SKM-1 (cell line): ENCODE measurements around the gene IGSF9.

Experiments
- DNase-seq: peaks from one replicate; lab custom pipeline; 2025; ENCODE audit not compliant: unreplicated experiment; lab: John Stamatoyannopoulos, UW

The IGSF9 gene

GRCh38 chr1:159973350-159973940 is 28.0 kb upstream of the IGSF9 start:
- no peak for DNase-seq

GRCh38 chr1:159972443-159973205 is 27.2 kb upstream of the IGSF9 start:
- no peak for DNase-seq

DNA sequence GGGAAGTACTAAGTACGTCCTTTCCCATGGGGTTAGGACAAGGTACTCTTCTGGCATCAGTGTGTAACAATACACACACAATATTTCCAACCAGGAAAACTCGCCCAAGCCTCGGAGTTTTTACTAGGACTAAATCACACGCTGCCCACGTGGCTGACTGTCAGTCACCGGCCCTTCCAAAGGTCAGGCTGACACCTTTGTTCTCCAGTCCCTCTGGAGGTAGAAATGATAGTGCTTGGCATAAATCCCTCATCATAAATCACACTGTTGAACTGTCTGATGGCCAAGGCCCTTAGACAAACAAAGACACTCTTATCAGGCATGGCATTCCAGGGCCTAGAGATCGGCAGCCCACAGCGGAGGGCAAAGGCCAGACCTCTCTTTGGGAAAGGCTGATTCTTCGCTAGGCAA is 25.5 kb upstream of the IGSF9 start:
- no peak for DNase-seq

- DNase-seq, result no peak
Observed at GRCh38 chr1:159968901-159969300, 23.5 kb upstream of the IGSF9 start.

GRCh38 chr1:159965263-159965662 is 19.9 kb upstream of the IGSF9 start:
- no peak for DNase-seq

- no peak for DNase-seq
Observed at GRCh38 chr1:159964144-159964543, 18.7 kb upstream of the IGSF9 start.

DNA sequence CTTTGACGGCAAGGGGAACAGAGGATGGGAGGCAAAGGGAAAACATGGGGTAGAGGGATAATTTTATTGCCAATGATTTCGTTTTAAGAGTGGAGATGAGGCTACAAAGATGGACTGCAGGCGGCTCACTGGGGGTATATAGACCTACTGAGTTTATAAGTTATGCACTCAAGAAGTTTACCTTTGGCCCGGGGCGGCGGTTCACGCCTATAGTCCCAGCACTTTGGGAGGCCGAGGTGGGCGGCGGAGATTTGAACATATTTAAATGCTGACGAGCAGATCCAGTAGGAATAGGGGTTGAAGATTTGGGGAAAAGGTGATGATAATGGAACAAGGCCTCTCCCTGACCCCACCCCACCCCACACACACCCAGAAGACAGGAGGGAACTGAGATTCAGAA is 16.8 kb upstream of the IGSF9 start:
- no peak for DNase-seq

- no peak for DNase-seq
Observed at GRCh38 chr1:159961636-159962035, 16.2 kb upstream of the IGSF9 start.

DNA sequence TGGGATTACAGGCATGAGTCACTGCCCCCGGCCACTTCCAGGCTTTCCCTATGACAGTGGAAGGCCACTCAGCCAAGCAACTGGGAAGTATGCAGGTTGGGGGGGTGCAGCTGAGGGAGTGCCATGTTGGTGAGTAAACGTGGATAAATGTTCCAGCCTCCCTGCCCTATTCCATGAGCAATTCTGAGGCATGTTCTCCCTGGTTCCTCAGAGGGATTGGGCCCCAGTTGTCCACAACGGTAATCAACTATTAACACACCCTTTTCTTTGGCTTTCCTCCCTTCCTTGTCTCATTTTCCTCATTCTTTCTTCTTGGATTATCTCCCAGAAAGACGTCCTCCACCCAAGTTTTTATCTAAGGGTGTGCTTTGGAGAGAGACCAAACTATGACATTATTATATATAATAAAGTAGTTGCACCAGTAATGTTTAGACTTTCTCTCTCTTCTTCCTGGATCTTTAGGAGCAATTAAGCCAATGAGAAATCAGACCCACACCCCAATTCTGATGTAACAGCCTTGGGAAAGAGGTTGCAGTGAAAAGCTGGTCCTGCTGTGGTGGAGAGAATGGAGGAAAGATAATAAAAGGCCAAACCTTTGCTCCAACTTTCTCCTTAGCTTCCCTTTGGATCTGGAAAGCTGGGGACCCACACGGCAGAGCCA is 15.4 kb upstream of the IGSF9 start:
- DNase-seq, result no peak

DNA sequence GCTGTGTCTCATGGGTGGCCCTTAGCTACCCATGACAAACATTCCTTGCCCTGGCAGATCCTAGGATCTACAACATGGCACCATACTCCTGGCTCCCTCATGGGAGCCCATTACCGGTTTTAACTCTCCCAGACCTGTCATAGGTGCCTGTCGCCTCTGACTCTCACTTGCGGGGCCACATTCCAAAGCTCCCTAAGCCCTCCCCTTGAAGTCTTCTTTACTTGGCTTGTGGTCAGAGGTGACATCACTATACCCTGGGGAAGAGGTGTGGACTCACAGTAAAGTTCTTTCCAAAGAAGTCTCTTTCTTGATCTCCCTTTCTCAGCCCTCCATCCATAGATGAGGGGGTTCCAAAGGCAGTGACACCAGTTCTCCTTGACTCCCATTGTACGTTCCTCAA is 14.0 kb upstream of the IGSF9 start:
- DNase-seq, result no peak

GRCh38 chr1:159958719-159959380 is 13.4 kb upstream of the IGSF9 start:
- no peak for DNase-seq

DNA sequence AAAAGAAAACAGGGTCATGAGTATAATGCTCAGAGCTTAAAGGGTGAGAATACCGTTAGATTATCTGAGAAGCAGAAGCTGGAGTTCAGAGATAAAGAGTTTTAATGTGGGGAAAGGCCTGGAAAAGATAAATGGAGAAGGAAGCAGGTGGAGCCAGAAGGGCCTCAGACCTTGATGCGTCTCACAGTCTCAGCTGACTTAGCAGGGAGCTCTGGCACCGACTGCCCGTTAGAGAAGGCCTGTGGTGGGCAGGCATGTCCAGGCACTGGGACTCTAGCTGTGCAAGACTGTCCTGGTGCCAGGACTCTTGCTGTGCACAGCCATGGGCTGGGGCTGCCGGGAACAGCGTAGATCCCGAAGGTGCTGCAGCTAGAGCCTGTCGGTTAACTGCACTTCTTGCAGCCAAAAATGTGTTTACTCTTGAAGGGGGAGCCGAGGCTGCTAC is 12.4 kb upstream of the IGSF9 start:
- DNase-seq, result no peak

GRCh38 chr1:159955456-159955855 is 10.0 kb upstream of the IGSF9 start:
- no peak for DNase-seq

DNA sequence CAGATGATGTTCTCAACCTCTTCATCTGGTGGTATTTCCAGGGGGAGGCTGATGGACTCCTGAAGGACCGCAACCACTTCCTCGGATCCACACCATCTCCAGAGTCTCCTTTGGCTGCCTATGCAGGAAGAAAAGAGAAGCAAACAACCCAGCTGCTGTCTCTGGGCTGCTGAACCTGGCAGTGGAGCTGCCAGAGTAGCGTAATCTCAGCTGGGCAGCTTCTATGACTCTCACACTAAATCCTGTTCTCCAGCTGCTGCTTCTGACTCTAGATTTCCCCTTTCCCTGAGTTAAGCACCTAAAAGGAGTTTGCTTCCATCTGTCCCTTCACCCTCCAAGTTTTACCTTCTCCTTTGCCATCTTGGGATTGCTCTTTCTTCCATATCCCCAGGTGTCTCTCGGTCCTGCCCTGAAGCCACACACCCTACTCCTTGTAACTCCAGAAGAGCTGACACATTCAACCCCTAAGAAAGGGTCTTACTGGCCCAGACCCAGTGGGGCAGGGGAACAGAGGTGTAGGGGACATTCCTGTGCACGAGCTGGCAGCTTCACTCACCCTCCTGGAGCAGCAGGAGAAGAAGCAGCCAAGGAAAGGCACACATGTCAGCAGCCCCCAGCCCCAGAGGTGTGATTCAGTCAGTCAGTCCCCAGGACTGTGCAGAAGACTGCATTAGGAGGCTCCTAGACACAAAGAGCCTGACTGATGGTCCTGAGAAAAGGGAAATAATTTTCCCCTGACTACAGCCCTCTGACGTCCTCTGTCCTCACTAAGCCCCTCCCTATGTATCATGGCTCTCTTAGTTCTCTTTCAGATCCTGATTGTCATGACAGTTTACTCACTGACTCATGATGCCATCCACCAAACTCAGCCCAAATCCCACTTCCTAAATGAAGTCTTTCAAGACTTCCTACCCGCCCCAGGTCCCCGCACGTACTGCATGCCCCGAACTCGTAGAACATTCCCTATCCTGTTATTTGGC is 8.4 kb upstream of the IGSF9 start, which contains the start of gene SLAMF9:
Gene SLAMF9 (minus strand): TSS at position 702 of the 980 bp plus-strand sequence. CDS start 100 bp downstream, at position 602.
- no peak for DNase-seq

GRCh38 chr1:159952932-159953331 is 7.5 kb upstream of the IGSF9 start:
- no peak for DNase-seq

DNA sequence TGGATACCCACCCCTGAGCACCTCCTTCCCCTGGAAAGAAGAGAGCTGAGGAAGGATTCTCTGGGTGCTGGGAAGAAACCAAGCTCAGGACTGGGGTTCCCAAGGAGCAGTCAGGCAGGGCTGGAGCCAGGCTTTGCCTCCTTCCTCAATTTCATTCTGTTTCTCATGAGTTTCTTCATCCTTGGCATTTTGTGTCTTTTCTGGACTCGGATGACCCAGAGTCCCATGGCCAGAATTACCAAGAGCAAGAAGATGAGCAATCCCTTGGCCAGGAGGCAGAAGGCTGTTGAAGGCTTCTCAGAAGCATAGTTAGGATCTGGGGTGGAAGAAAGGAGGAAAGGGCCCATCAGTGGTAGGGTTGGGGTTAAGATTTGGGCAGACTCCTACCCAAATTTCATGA is 6.1 kb upstream of the IGSF9 start:
- no peak for DNase-seq

DNA sequence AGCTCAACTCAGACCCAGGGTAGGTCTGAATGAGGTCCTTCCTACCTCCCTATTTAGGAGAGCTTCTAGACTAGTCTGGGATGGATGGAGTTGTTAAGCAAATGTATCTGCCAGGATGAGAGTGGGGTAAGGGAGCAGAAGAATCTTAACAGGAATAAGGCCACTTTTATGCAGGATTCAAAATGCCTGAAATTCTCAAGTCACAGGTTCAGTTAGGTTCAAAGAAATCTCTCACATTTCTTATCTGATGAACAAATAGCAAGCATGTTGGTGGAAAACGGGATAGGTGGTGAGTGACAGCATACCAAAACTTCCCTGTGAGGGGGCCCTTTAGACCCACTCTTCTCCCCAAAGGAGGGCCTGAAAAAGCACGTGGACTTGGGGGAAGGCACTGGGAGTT is 5.6 kb upstream of the IGSF9 start:
- no peak for DNase-seq

DNA sequence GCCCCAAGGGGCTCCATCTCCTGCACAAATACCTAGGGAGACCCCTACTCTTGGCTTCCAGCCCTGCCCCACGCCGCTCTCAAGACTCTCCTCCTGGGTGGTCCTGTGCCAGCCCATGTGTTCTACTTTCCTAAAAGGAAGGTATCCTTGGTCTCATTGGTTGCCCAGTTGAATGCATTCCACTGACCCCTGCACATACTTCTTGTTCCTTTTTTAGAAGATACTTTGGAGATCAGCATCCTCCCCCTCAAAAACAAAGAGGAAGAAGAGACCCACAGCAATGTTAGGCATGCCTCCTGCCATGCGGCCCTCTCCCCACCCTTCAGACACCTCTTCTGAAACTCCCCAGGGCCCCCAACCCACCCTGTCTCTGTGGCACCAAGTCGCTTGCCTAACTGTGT is 4.6 kb upstream of the IGSF9 start:
- DNase-seq, result peak; percentile 74

GRCh38 chr1:159949123-159949522 is 3.7 kb upstream of the IGSF9 start:
- DNase-seq, result no peak

DNA sequence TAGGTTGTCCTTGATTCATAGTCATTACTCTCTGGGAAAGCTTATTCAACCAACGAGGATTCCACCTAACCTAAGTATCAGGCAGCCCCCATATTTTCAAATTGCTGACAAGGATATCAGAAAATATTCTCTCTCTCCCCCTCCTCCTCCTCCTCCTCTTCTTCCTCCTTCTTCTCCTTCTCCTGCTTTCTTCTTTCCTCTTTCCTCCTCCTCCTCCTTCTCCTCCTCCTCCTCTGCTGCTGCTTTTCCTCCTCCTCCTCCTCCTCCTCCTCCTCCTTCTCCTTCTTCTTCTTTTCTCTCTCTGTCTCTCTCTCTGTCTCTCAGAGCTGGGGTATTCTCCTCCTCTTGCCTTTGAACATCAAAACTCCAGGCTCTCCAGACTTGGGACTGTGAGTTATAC is 2.5 kb upstream of the IGSF9 start:
- no peak for DNase-seq
